Activated CD4-positive, CD25-positive, alpha-beta regulatory T cell treated with anti-CD3 and anti-CD28 coated beads, Interleukin-2, amount 50 U/mL, for 24 hours (primary cell): ENCODE results near the gene SLC49A3.
"Not testable (repeated sequence)": the region's sequence is repeated elsewhere in the genome, so short reads cannot be mapped to it uniquely, and the experiment has no call there.

Experiments
- ATAC-seq, 2 donors: fragments of 150-1000 bp; cut with Tn5 transposase; one replicate each; pipeline ENCODE4 v1.10.0; 2021; ENCODE audit warnings: mild to moderate bottlenecking in 1 of 2, moderate library complexity in 1 of 2

SLC49A3 gene

GRCh38 chr4:688854-689681, at the start of gene SLC49A3:
Gene SLC49A3 (minus strand): TSS chr4:689151. CDS start chr4:689127, 24 bp downstream.
- ATAC-seq, result peak; percentile 28 to 38

DNA sequence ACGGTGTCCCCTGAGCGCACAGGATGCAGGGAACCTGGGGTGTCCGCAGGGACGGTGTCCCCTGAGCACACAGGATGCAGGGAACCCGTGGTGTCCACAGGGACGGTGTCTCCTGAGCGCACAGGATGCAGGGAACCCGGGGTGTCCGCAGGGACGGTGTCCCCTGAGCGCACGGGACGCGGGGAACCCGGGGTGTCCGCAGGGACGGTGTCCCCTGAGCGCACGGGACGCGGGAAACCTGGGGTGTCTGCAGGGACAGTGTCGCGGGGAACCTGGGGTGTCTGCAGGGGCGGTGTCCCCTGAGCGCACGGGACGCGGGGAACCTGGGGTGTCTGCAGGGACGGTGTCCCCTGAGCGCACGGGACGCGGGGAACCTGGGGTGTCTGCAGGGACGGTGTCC, 47.6 kb upstream of the SLC49A3 start:
- not testable (repeated sequence) for ATAC-seq

- no peak for ATAC-seq
Measured at GRCh38 chr4:735583-735982, 46.6 kb upstream of the SLC49A3 start.

DNA sequence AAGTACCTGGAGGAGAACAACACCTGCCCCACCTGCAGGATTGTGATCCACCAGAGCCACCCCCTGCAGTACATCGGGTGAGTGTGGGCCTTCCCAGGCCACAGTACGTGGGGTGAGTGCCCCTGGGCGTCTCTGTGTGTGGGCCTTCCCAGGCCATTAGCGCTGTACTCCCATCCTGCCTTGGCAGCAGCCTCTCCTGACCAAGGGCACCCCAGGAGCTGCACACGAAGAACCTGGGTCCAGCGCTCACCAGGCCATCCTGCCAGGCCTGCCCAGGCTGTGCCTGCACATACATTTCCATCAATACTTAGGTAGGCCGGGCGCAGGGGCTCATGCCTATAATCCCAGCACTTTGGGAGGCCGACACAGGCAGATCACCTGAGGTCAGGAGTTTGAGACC, 46.0 kb upstream of the SLC49A3 start:
- ATAC-seq, result no peak

DNA sequence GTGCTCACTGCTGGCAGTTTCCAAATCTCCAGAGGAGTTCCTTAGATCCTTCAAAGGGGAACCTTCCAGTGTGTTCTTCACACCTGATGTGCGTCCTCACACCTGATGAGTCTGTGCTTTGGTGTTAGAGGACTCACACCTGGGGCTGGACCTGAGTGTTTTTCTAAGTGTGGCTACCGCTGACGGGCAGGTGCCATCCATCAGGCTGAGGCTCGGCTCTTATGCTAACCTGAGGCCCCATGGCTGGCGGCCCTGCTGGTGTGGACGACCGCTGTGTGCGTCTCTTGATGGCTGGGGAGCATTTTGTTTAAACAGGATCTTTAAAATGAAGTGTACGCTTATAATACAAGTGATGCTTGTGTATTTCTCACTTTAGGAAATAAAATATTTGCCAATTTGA, 45.1 kb upstream of the SLC49A3 start:
- no peak for ATAC-seq

- no peak for ATAC-seq
Measured at GRCh38 chr4:733631-733980, 44.7 kb upstream of the SLC49A3 start.

- no peak for ATAC-seq
Measured at GRCh38 chr4:732911-733630, 44.1 kb upstream of the SLC49A3 start.

DNA sequence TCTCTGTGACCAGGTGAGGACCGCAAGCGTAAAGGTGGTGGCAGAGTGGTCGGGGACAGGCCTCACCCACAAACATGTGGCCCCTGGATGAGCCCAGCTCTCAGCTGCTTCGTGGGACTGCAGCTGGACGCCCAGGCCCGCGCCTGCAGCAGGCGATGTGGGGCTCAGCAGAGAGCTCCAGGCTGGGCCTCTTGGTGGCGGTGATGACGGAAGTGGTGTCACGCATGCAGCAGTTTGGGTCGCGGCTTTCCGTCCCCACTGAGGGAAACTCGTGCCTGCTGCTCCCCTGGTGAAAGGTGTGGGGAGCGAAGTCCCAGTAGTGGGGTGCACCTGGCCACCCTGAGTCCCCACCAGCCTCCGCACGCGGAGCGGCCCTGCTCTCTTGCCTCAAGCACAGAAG, 43.5 kb upstream of the SLC49A3 start:
- no peak for ATAC-seq

GRCh38 chr4:731954-732353, 43.0 kb upstream of the SLC49A3 start:
- ATAC-seq, result not testable (repeated sequence)

DNA sequence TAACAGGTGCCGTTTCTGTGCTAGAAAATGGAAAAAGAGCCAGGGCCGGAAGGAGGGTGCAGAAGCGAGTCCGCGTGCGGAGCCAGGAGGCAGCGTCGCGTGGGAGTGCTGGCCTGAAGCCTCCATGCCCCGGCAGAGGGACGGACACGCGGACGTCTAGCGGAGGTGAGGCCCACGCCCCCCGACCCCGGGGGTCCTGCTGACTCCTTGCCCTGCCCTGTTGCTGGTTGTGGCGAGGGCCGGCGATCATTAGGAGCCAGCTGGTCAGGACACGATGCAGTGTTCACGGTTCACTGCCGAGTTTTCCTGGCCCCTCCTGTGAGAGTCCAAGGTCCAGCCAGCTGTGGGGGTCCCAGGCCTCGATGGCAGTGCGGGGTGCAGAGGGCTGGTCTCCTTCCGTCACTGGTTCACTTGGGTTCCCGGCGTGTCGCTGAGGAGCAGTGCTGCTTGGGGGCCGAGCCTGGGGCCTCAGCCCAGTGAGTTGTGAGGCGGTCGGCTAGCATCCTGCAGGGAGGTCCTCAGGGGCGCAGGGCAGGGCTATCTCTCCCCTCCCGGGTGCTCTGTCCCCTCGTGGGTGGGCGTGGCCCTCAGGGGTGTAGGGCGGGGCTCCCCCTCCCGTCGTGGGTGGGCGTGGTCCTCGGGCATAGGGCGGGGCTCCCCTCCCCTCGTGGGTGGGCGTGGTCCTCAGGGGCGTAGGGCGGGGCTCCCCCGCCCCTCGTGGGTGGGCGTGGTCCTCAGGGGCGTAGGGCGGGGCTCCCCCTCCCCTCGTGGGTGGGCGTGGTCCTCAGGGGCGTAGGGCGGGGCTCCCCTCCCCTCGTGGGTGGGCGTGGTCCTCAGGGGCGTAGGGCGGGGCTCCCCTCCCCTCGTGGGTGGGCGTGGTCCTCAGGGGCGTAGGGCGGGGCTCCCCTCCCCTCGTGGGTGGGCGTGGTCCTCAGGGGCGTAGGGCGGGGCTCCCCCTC, 42.3 kb upstream of the SLC49A3 start:
- ATAC-seq, result not testable (repeated sequence)

DNA sequence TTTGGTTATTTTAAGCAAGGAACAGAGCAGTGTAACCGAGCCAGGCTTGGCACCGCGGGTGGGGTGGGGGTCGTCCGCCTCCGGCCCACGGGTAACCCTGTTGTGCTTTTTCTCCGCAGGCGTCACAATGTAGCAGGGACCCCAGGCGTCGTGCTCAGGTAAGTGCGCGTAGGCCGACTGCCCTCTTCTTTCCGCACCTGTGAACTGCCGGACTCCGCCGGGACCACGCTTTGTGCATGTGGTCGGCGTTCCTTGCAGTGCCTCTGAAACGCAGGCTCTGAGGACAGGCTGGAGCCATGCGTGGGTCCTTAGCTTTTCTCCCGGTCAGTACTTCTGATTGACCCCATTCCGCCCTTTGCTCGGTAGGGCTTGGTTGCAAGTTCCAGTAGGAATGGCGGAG, 41.6 kb upstream of the SLC49A3 start:
- no peak for ATAC-seq

DNA sequence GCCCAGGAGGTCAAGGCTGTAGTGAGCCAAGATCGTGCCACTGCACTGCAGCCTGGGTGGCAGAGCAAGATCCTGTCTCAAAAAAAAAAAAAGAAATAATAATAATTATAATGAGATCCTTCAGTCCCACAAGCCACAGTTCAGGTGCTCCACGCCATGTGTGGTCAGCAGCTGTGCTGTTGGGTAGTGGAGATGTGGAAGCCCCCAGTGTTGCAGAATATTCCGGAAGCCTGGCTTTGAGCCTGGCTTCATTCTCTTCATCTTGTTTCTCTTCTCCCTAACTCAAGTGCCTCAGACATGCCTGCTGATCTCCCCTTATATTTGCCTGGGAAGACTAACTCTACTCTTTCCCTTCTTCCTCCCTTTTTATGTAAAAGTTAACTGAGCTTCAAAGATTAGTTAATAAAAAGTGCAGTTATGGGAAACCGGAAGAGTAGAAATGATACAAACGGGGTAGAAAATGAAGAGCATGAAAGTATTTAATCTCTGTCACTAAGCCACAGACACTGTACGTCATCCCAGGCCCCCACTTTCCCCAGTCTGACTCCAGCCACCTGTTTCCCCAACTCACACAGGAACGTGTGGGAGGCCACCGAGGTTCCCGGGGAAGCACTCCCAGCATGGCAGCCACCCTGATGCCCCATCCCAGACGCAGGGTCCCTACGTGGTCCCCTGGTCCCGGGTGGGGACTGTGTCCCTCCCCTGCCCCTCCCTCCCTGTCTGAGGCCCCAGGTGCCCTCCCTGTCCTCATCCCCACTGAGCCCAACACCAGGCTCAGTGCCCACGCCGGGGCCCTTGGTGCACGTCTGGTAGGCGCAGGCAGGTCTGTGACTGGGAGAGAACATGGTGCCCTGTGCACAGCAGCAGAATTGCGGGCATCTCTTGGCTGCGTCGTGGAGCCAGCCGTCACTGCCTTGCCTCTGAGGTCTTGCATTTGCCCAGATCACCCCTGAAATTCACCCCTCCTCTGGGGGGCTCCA, 40.7 kb upstream of the SLC49A3 start:
- no peak for ATAC-seq

DNA sequence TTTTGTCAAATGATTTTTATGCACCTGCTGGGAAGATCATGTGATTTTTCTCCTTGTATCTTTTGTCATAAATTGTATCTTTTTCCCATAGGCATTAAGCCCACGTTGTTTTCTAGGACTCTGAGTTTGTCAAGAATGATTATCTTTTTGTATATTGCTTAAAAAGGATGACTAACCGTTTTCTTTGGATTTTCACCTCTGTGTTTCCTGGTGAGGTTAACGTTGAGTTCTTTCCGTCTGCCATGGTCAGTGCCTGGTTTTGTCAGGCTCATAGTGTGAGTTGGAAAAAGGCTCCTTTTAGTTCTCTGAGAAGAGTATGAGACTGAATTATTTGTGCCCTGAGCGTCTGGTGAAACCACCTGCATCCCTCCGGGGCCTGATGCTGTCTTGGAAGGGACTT, 38.6 kb upstream of the SLC49A3 start:
- ATAC-seq, result no peak

GRCh38 chr4:726838-727237, 37.9 kb upstream of the SLC49A3 start:
- ATAC-seq, result no peak

- no peak for ATAC-seq
Measured at GRCh38 chr4:726235-726787, 37.4 kb upstream of the SLC49A3 start.

GRCh38 chr4:725391-726234, 36.7 kb upstream of the SLC49A3 start:
- no peak for ATAC-seq

DNA sequence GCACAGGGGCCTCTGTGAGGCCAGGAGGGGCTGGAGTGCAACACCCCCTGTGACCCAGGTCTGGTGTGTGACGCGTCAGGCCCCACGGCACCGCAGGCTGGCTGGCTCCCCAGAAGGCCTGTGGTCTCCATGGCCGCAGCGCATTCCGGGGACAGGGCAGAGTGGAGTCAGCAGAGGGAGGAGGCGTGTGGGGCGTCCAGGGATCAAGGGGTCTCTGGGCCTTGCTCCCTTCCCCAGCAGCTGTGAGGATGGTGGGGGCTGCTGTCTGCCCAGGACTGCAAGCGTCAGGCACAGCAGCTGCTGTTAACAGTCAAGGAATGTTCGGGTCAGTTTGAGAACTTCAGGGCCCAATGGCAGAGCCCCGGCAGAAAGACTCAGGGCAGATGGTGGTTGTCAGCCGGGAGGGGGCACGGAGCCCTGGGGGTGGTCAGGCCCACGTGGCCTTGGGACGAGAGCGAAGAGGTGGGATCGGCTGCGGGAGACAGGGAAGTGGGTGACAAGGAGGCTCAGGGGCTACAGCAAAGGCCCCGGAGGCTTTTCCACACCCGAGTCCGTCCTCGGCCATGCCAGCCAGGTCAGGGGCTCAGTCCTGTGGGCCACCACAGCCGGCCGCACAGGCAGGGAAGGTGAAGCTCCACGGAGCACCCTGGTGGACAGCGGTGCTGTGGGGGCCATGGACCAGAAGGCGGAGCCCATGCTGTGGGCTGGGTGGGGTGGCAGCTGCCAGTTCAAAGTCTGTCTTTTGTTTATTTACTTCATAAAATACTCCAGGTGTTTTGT, 35.0 kb upstream of the SLC49A3 start:
- ATAC-seq, result no peak

DNA sequence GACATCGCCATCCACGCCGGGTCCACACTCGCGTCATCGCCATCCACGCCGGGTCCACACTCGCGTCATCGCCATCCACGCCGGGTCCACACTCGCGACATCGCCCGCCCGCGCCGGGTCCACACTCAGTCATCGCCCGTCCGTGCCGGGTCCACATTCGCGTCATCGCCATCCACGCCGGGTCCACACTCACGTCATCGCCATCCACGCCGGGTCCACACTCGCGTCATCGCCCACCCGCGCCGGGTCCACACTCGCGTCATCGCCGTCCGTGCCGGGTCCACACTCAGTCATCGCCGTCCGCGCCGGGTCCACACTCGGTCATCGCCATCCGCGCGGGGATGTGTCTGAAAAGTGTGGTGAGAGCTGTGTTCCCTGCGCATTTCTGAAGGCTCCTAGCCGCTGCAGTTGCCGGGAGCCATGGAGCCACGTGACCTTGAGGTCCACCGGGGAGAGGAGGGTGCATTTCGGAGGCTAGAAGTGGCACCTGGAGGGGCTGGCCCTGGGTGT, 34.0 kb upstream of the SLC49A3 start:
- ATAC-seq, result no peak

DNA sequence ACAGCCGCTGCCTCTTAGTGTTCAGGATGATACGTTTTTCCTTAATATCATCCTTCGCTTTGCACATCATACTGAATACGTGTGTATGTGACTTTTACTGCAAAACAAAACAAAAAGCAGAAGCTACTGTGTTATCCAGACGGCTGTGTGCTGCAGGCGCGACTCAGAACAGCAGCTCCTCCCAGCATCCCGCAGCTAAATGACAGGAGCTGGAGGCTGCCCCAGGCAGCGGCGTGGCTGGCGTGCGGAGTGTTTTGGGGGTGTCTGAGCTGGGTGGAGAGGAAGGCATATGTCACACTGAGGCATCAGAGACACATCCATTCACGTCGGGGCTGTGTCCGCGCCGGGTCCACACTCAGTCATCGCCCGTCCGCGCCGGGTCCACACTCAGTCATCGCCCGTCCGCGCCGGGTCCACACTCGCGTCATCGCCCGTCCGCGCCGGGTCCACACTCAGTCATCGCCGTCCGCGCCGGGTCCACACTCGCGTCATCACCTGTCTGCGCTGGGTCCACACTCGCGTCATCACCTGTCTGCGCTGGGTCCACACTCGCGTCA, 33.3 kb upstream of the SLC49A3 start:
- ATAC-seq, result no peak
